CMK (cell line): ENCODE data around the gene ADGRD1.
A peak's percentile ranks its signal among the peaks of the same experiment; 100 is the strongest.

Experiments used
- DNase-seq: peaks from one replicate; pipeline ENCODE4 v3.0.0-alpha.2; 2010; ENCODE audit warnings: low read depth

The ADGRD1 gene

GRCh38 chr12:131072451-131073230, 118.9 kb downstream of the ADGRD1 start:
- DNase-seq = no peak

DNA sequence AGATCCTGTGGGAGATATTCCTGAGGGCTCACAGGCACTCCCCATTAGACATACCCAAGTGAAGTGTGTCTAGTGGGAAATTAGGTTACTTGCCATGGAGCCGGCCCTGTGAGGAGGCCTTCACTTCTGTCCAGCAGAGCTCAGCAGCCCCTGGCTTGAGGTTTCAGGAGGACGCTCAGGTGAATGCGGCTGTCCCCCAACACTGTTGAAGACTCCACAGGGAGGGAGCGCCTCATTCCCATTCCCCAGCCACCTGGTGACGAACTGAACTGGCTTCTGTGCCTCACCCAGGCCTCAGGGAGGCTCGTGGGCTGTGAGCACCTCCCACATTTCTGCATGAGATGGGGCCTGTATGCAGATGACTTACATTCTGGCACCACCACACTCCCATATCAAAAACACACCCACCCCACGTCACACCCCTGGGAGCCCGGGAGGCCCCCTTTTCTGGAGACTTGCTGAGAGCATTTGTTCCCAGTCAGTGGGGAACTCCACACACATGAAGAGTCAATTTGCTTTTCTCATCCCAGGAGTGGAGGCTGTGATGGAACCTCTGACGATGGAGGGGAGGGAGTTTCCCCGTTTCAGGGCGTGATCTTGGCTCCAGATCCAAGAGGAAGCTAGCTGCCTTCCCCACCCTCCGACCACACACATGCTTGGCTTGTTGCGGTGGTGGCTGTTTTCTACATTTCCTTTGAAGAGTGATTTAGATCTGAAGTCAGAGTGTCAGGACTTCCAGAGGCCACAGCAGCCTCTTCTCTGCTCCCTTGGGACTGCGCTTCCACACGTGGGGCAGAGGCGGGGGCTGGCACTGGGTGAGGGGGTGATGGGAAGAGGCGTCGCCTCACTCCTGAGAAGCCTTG, 120.7 kb downstream of the ADGRD1 start:
- DNase-seq = peak; percentile 8

DNA sequence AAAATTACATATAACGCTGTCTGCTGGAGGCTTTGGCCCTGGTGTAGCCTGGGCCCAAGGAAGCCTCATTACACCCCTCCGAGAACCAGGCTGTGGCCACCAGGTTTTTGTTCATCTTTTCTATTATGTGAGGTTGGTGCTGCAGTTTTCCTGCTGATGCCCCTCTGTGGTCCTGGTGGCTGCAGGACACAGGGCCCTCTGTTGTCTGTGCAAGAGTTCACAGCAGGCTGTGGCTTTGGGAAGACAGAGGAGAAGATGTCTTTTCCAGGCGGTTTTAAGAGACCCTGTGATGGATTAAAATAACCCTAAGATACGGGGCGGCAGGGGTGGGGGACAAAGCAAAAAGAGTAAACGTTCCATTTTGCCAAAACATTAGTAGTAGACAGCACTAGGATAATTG, 121.5 kb downstream of the ADGRD1 start:
- DNase-seq = no peak

DNA sequence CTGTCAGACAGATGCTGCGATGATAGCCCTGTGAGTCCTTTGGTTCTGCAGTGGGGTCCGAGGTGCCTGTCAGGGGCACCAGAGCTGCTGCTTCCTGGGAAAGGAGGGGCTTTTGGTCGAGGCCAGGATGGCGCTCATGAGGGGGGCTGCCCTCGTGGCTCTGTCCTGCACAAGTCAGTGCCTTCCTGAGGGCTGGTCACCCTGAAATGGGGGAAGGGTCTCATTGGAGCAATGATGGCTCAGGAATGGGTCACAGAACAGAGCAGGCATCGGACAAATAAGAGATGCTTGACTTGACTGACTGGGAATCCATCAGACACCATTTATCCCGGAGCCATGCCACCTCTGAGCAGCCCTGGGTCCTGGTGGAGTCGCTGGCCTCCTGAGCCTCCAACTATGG, 121.9 kb downstream of the ADGRD1 start:
- no peak for DNase-seq

- no peak for DNase-seq
These were observed 122.6 kb downstream of the ADGRD1 start for GRCh38 chr12:131076296-131076695.

DNA sequence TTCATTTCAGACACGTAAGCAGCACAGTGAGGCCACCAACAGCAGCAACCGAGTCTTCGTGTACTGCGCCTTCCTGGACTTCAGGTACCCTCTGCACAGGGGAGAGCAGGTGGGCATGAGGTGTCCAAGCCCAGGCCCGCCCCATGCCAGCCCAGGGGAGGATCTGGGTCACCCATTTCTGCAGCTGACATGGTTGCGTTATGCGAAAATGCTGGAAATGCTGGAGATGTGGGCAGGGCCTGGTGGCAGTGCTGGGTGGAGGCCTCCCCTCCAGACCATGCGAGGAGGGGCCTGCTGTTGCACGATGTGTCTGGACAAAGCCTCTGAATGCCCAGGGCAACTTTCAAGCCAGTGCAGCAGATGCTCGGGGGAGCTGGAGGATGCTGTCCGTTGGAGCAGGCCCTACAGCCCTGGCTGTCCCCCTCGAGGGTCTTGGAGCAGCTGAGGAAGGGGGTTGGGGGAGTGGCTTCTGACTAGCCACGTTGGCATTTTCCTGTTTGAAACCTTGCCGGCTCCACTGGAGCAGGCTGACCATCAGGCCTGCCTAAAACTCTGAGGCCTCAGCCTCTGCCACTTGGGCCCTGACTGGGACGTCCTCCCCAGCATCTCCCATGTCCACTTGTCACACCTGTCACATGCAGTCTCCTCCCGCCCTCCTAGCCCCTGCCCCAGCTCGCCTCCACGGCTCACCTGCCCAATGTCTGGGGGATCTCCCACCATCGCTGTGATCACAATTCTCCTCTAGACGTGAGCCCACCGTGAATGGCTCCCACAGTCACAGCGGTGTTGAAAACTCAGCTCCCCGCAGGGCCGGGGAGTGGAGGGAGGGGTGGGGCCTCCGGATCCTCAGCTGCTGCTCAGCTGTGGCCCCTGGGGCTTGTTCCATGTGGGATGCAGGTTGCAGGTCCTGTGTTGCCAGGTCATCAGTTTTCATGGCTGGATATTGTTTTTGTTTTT, 123.4 kb downstream of the ADGRD1 start:
- no peak for DNase-seq

- no peak for DNase-seq
These were observed 124.3 kb downstream of the ADGRD1 start for GRCh38 chr12:131077931-131078391.

DNA sequence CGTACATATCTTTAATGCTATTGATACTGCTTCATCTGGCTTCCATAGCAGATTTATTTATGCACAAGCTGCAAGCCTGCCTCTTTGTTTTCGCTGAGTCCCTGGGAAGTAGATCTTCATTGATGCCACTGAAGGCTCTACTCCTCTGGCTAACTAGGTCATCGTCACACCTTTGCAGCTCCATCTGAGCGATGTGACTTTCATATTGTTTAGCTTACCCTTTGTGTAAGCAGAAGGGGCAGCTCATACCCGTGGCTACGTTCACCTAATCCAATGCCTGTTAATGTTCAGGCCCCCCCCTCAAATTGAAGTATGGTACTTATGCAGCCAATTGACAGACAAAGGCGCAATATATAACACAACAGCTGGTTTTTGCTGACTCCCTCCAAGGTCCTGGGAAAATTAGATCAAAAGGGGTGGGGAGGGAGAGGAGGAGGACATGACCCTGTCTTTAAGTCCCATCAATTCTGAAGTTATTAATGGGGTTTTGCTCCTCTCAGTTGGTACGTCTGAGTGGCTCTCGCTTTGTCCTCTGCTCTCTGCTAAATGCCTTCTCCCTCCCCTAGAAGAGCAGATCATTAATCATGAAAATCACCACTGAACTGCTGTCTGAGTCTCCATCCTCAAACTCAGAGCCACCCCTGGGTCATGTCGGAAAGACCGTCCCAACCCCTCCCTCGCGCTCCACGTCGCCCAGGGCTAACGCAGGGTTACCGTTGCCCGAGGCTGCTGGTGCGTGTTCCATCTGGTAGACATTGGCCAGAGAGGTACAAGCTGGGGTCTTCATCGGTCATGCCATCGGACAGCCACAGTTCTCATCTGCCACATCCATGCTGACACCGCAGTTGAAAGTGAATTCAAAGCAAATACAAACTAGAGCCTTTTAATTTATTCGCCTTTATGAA, 128.8 kb downstream of the ADGRD1 start:
- no peak for DNase-seq

DNA sequence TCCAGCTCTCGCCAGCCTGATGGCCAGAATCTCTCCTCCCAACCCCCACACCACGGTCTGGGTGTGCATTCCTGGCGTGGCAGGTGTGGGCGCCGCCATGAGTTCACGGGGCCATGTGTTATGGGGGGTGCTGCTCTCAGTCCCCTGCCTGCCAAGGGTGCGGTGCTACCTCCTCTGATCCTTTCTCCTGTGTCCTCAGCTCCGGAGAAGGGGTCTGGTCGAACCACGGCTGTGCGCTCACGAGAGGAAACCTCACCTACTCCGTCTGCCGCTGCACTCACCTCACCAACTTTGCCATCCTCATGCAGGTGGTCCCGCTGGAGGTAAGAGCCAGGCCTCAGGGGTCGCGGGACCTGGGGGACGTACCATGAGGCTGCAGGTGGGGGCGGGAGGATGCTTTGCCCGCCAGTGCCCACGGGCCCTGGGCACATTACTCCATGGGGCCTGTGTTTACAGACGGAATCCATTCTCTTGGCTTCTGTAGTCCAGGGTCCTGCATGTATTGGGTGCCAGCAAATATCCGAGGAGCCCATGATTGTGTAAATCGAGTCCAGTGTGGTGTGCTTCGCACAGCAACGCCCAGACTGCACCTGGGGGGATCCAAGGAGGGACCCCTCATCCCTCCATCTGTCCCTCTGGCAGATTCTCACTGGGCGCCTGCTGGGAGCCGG, 130.8 kb downstream of the ADGRD1 start:
- DNase-seq = no peak

GRCh38 chr12:131085125-131085815, 131.6 kb downstream of the ADGRD1 start:
- no peak for DNase-seq

GRCh38 chr12:131085816-131086591, 132.3 kb downstream of the ADGRD1 start:
- DNase-seq = no peak

DNA sequence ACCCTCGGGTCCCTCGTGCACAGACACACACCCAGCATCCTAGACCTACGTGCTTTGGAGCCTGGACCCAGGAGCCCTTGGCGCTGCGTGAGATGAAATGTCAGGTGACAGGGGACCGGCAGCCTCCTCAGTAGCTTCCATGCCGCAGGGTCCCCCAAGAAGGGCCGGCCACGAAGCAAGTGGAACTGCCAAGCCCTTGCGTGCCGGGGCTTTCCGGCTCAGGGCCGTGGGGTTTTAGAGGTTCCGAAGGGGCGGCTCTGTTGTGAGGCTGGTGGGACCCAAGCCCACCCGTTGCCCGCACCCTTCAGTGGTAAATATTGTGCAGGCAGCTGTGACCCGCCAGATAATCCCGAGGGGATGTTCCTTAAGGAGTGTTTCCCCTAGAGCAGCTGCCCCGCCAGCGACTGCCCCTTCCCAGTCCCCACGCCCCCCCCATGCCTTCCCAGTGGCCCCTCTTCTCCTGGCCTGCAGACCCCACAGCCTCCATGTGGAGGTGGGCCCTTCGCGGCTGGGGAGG, 133.7 kb downstream of the ADGRD1 start:
- DNase-seq = no peak

DNA sequence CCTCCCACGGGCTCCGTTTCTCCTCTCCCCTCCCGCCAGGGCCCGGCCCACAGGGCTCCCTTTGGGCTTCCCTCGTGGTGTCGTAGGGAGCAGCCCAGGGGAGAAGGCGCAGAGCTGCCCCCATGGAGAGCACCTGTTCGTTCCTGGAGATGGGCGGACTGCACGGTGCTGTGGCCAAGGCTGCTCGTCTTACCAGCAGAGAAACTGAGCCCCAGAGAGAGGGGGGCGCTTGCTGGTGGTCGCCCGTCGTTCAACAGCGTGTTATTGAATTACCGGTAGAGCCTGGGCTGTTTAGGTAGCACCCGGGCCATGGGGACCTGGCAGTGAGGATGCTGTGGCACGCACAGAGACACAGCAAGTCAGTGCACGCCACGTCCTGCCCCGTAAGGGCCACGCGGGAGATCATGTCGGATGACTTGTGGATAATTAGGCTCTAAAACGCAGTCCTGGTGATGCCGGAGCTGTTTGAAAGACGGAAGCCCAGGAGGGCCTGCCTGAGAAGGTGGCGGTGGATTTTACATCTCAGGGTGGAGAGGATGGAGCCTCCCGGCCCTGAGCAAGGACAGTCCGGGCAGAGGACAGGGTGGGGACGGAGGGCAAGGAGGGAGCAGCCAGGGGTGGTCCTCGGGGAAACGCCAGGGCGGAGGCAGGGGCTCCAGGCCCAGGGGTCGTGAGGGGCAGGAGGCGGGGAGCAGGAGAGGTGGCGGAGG, 134.4 kb downstream of the ADGRD1 start:
- DNase-seq = no peak

DNA sequence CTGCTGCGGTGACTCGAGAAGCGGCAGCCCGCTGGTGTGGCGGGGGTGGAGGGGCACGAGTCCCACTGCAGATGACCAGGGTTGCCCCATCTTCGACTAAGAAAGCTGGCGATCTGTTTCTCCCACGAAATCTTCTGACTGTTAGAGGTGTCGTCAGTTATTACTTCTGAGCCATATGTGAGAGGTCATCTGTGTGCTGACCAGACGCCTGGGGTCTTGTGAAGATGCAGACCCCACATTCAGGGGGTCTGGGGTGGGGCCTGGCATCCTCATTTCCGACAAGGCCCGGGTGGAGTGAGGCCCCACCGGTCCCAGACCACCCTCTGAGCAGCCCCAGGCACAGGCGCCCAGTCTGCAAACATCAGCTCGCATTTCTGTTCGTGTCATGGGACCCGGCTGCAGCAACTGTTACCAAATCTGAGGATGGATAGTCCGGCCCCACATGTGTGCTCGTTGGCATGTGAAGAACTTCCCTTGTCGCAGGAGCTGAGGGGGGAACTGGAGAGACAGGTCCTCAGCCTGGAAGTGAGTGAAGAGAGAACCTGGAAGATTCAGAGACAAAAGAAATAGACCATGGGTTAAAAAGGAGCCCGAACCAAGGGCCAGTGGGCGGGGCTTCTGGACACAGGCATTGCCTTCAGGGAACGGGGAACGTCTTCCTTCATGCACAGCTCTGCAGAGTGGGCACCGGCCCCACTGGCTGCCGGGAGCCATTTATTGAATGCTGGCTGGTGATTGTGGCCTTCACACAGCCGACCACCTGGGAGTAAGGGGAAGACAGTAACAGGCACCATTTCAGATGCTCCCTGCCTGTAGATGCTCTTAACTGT, 135.2 kb downstream of the ADGRD1 start:
- no peak for DNase-seq

GRCh38 chr12:131089531-131090273, 136.0 kb downstream of the ADGRD1 start:
- DNase-seq = no peak
